GM23338 (cell line): ENCODE measurements around the gene OTUD5. TPM values are rescaled to one million over a fixed set of nuclear protein-coding genes. Genes with fewer than 3 reads are reported as not detected.

ENCODE experiments used
- ATAC-seq: fragments of 200-7000 bp; cut with Tn5 transposase; 3 replicates; pipeline ENCODE4 v1.9.1; 2020
- DNase-seq: peaks from one replicate; pipeline ENCODE4 v3.0.0-alpha.2; 2015; ENCODE audit warnings: low spot score
- H2AFZ ChIP-seq: fragments of 200-600 bp; sonication (generic); 2 replicates; pipeline ENCODE4 v1.8.0; 2016; ENCODE audit warnings: antibody characterized with exemption, mild to moderate bottlenecking, moderate library complexity
- H3F3A ChIP-seq: fragments of 200-600 bp; sonication (generic); replicated peaks from 2 replicates; pipeline ENCODE4 v1.8.0; 2017; ENCODE audit warnings: antibody characterized with exemption, mixed run types, low read depth
- H3K27ac ChIP-seq: fragments of 200-600 bp; sonication (generic); 2 replicates; pipeline ENCODE4 v1.6.1; 2016; ENCODE audit warnings: low read depth
- H3K27me3 ChIP-seq: fragments of 200-600 bp; sonication (generic); 2 replicates; pipeline ENCODE4 v1.8.0; 2016; ENCODE audit warnings: mild to moderate bottlenecking, mixed run types, moderate library complexity; ENCODE audit not compliant: insufficient read depth
- H3K36me3 ChIP-seq: fragments of 200-600 bp; sonication (generic); 2 replicates; pipeline ENCODE4 v1.8.0; 2016; ENCODE audit warnings: mild to moderate bottlenecking; ENCODE audit not compliant: insufficient read depth
- H3K4me1 ChIP-seq: fragments of 200-600 bp; sonication (generic); 2 replicates; pipeline ENCODE4 v1.8.0; 2016; ENCODE audit warnings: mild to moderate bottlenecking, moderate library complexity; ENCODE audit not compliant: insufficient read depth
- H3K4me2 ChIP-seq: fragments of 200-600 bp; sonication (generic); 2 replicates; pipeline ENCODE4 v1.7.1; 2017; ENCODE audit warnings: mixed run types
- H3K4me3 ChIP-seq: fragments of 200-600 bp; sonication (generic); 2 replicates; pipeline ENCODE4 v1.6.1; 2016; ENCODE audit warnings: mixed run types
- H3K79me2 ChIP-seq: fragments of 200-600 bp; sonication (generic); replicated peaks from 2 replicates; pipeline ENCODE4 v1.8.0; 2017; ENCODE audit warnings: mild to moderate bottlenecking; ENCODE audit not compliant: insufficient read depth
- H3K9me2 ChIP-seq: fragments of 200-600 bp; sonication (generic); 2 replicates; pipeline ENCODE4 v1.8.0; 2017; ENCODE audit not compliant: insufficient read depth
- H4K20me1 ChIP-seq: fragments of 200-600 bp; sonication (generic); replicated peaks from 2 replicates; pipeline ENCODE4 v1.8.0; 2017; ENCODE audit warnings: mild to moderate bottlenecking; ENCODE audit not compliant: insufficient read depth
- H3K27ac Mint-ChIP-seq: 2 replicates; pipeline ENCODE4 v1.8.0; 2020; ENCODE audit warnings: inconsistent platforms, mild to moderate bottlenecking, moderate library complexity, mixed read lengths
- H3K27me3 Mint-ChIP-seq: 3 replicates; pipeline ENCODE4 v1.8.0; 2022; ENCODE audit warnings: low read depth, mild to moderate bottlenecking, moderate library complexity, mixed read lengths, inconsistent platforms; ENCODE audit not compliant: insufficient read depth, poor library complexity
- H3K36me3 Mint-ChIP-seq: 3 replicates; pipeline ENCODE4 v1.8.0; 2021; ENCODE audit warnings: low read depth, mild to moderate bottlenecking, inconsistent platforms, moderate library complexity, mixed read lengths
- H3K4me1 Mint-ChIP-seq: 3 replicates; pipeline ENCODE4 v1.8.0; 2020; ENCODE audit warnings: mild to moderate bottlenecking, inconsistent platforms, mixed read lengths
- H3K4me3 Mint-ChIP-seq: 3 replicates; pipeline ENCODE4 v1.8.0; 2021; ENCODE audit warnings: moderate library complexity, mild to moderate bottlenecking, inconsistent platforms, mixed read lengths
- H3K9me3 Mint-ChIP-seq: 3 replicates; pipeline ENCODE4 v1.8.0; 2020; ENCODE audit warnings: moderate library complexity, mild to moderate bottlenecking, inconsistent platforms, mixed read lengths
- CREB1 ChIP-seq: fragments of 250-450 bp; sonication (Bioruptor Pico); IDR thresholded peaks from 2 replicates; pipeline ENCODE4 v1.5.0; 2020; ENCODE audit warnings: low read depth, mild to moderate bottlenecking, moderate library complexity
- CTCF ChIP-seq, 2 experiments: fragments of 200-600 bp in 1 of 2; sonication (generic) in 1 of 2; conservative IDR thresholded peaks; 2 replicates each; pipeline versions ENCODE4 v1.5.1 to v1.6.1; 2016 to 2017; ENCODE audit warnings: antibody characterized with exemption in 2 of 2, low read depth in 2 of 2, mild to moderate bottlenecking in 2 of 2, moderate library complexity in 1 of 2
- EZH2 ChIP-seq: fragments of 200-600 bp; sonication (generic); IDR thresholded peaks from one replicate; pipeline ENCODE4 v1.8.0; 2017; ENCODE audit warnings: antibody characterized with exemption, mild to moderate bottlenecking, low read depth; ENCODE audit not compliant: unreplicated experiment
- EZH2phosphoT487 ChIP-seq: fragments of 200-600 bp; sonication (generic); IDR thresholded peaks from one replicate; pipeline ENCODE4 v1.8.1; 2018; ENCODE audit warnings: antibody characterized with exemption; ENCODE audit not compliant: unreplicated experiment
- JUNB ChIP-seq: IDR thresholded peaks from one replicate; pipeline ENCODE4 v1.6.1; 2016; ENCODE audit warnings: antibody characterized with exemption; ENCODE audit not compliant: unreplicated experiment
- NANOG ChIP-seq: IDR thresholded peaks from 2 replicates; pipeline ENCODE4 v1.6.1; 2016; ENCODE audit warnings: antibody characterized with exemption, borderline replicate concordance
- POLR2AphosphoS5 ChIP-seq: IDR thresholded peaks from 2 replicates; pipeline ENCODE4 v1.6.1; 2016; ENCODE audit warnings: antibody characterized with exemption, low read depth
- REST ChIP-seq: IDR thresholded peaks from one replicate; pipeline ENCODE4 v1.6.1; 2018; ENCODE audit warnings: antibody characterized with exemption; ENCODE audit not compliant: unreplicated experiment
- STAT1 ChIP-seq: IDR thresholded peaks from one replicate; pipeline ENCODE4 v1.6.1; 2016; ENCODE audit warnings: antibody characterized with exemption; ENCODE audit not compliant: unreplicated experiment
- ZNF114 ChIP-seq: fragments of 250-450 bp; sonication (Bioruptor Pico); IDR thresholded peaks from 2 replicates; pipeline ENCODE4 v1.5.0; 2020; ENCODE audit warnings: mild to moderate bottlenecking, moderate library complexity
- ZNF331 ChIP-seq: fragments of 250-450 bp; sonication (Bioruptor Pico); IDR thresholded peaks from 2 replicates; pipeline ENCODE4 v1.5.0; 2020; ENCODE audit warnings: low read depth, mild to moderate bottlenecking, moderate library complexity
- polyA plus RNA-seq: library from polyadenylated mRNA; unstranded; fragments of >200 nt; fragmentation: Nextera tagmentation; extraction: Ambion mirVana; gene quantifications from 2 replicates; pipeline ENCODE4 v1.2.1, GENCODE V29; 2016
- total RNA-seq: library from RNA; depleted of rRNA; stranded (reverse); fragments of >200 nt; shearing (Covaris generic); gene quantifications from 2 replicates; pipeline ENCODE4 v1.2.3, GENCODE V29; 2014

The OTUD5 gene
- total and polyA plus RNA-seq, 2 experiments from 2014 or later: 23.5 to 56.5 TPM

GRCh38 chrX:49000636-49001035 is 43.2 kb upstream of the OTUD5 start (continued):
- TF ChIP-seq CTCF (conservative IDR thresholded peaks at IDR 0.05; ENCODE audit: low read depth in 2 of 2) (no peak), STAT1 (no peak), ZNF331 (CRISPR knock-in tag) (no peak), NANOG (no peak), CREB1 (CRISPR knock-in tag) (no peak), JUNB (no peak)

- H3K4me3 Mint-ChIP-seq: no peak overlapping the region
- H3K36me3 Mint-ChIP-seq: peaks cover 57% of the 10 kb centered on the region
- no peaks in the 10 kb centered on the region; the same call in 1 of the 2 replicates for H3K4me1 ChIP-seq
- peaks cover 12% of the 10 kb centered on the region for H3K4me1 Mint-ChIP-seq
- no peaks in the 10 kb centered on the region for H3K36me3 ChIP-seq
- no peaks in the 10 kb centered on the region for H3K9me2 ChIP-seq
- no peak overlapping the region for H3K27ac Mint-ChIP-seq
- no peaks in the 10 kb centered on the region for H3F3A ChIP-seq
- H3K27ac ChIP-seq: no peak overlapping the region
- peaks cover 5% of the 10 kb centered on the region for H3K27me3 Mint-ChIP-seq
- H3K79me2 ChIP-seq: peaks cover 12% of the 10 kb centered on the region
- H4K20me1 ChIP-seq: peaks cover 3% of the 10 kb centered on the region; the same call in 1 of the 2 replicates
- no peak overlapping the region for H3K4me2 ChIP-seq
- no peaks in the 10 kb centered on the region for H3K27me3 ChIP-seq
- H3K9me3 Mint-ChIP-seq: no peaks in the 10 kb centered on the region
- ATAC-seq (no peak), DNase-seq (no peak)
- no peak overlapping the region for H2AFZ ChIP-seq
- no peak overlapping the region for H3K4me3 ChIP-seq
- no peak for TF ChIP-seq POLR2AphosphoS5
- TF ChIP-seq CREB1 (CRISPR knock-in tag): no peak
- TF ChIP-seq EZH2phosphoT487: no peak
- TF ChIP-seq NANOG: no peak
- no peak for TF ChIP-seq CTCF (conservative IDR thresholded peaks at IDR 0.05; ENCODE audit: low read depth in 2 of 2)
- TF ChIP-seq EZH2: no peak
- no peak for TF ChIP-seq ZNF114
- no peak for TF ChIP-seq ZNF331 (CRISPR knock-in tag)
- TF ChIP-seq JUNB: no peak
- TF ChIP-seq STAT1: no peak
- TF ChIP-seq REST: no peak
Measured at GRCh38 chrX:48999030-48999429, 41.6 kb upstream of the OTUD5 start.
